ENCODE data around the gene RBM38. TPM values are rescaled to one million over a fixed set of nuclear protein-coding genes. Genes with fewer than 3 reads are reported as not detected.

RBM38 gene
- total RNA-seq, 1 experiment from 2014 or later, result 39.2 TPM

DNA sequence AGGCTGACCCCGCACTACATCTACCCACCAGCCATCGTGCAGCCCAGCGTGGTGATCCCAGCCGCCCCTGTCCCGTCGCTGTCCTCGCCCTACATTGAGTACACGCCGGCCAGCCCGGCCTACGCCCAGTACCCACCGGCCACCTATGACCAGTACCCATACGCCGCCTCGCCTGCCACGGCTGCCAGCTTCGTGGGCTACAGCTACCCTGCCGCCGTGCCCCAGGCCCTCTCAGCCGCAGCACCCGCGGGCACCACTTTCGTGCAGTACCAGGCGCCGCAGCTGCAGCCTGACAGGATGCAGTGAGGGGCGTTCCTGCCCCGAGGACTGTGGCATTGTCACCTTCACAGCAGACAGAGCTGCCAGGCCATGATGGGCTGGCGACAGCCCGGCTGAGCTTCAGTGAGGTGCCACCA lies 16.4 kb downstream of the RBM38 start:
- H3K27ac Mint-ChIP-seq (ENCODE audit: unreplicated experiment), result no peak overlapping the region
- intact Hi-C loops (cut with micrococcal nuclease; ENCODE audit: unreplicated experiment), result no loop called here
- DNase-seq, result no peak
- CTCF ChIA-PET, result no interaction called here
- Histone ChIP-seq H3K4me1 (no peaks in the 10 kb centered on the region), H3K9me3 (no peaks in the 10 kb centered on the region), H3K4me3 (ENCODE audit: low read depth, low read length) (no peak overlapping the region), H3K27me3 (replicated peaks; ENCODE audit: control insufficient read depth, insufficient read depth, low read length) (no peaks in the 10 kb centered on the region), H3K36me3 (ENCODE audit: control insufficient read depth, insufficient read depth, low read length) (peaks cover 7% of the 10 kb centered on the region; the same call in 1 of the 2 replicates)
- H3K9me3 Mint-ChIP-seq (ENCODE audit: unreplicated experiment), result no peaks in the 10 kb centered on the region
- no peak overlapping the region for H3K4me3 Mint-ChIP-seq (ENCODE audit: unreplicated experiment)
- TF ChIP-seq, protein P1, sequence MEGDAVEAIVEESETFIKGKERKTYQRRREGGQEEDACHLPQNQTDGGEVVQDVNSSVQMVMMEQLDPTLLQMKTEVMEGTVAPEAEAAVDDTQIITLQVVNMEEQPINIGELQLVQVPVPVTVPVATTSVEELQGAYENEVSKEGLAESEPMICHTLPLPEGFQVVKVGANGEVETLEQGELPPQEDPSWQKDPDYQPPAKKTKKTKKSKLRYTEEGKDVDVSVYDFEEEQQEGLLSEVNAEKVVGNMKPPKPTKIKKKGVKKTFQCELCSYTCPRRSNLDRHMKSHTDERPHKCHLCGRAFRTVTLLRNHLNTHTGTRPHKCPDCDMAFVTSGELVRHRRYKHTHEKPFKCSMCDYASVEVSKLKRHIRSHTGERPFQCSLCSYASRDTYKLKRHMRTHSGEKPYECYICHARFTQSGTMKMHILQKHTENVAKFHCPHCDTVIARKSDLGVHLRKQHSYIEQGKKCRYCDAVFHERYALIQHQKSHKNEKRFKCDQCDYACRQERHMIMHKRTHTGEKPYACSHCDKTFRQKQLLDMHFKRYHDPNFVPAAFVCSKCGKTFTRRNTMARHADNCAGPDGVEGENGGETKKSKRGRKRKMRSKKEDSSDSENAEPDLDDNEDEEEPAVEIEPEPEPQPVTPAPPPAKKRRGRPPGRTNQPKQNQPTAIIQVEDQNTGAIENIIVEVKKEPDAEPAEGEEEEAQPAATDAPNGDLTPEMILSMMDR (IDR thresholded peaks at IDR 0.05; ENCODE audit: insufficient read depth in 1 of 2, low read depth in 1 of 2, low read length in 1 of 2, severe bottlenecking in 1 of 2, unreplicated experiment in 1 of 2), result no peak
- H3K4me1 Mint-ChIP-seq (ENCODE audit: low read depth, unreplicated experiment), result no peaks in the 10 kb centered on the region
- H3K27me3 Mint-ChIP-seq (ENCODE audit: insufficient read depth, unreplicated experiment), result no peaks in the 10 kb centered on the region
- POLR2A ChIA-PET, result no interaction called here
- peaks cover 29% of the 10 kb centered on the region for H3K36me3 Mint-ChIP-seq (ENCODE audit: insufficient read depth, unreplicated experiment)
- no TSS peak for BruUV-seq (replicated peaks)

DNA sequence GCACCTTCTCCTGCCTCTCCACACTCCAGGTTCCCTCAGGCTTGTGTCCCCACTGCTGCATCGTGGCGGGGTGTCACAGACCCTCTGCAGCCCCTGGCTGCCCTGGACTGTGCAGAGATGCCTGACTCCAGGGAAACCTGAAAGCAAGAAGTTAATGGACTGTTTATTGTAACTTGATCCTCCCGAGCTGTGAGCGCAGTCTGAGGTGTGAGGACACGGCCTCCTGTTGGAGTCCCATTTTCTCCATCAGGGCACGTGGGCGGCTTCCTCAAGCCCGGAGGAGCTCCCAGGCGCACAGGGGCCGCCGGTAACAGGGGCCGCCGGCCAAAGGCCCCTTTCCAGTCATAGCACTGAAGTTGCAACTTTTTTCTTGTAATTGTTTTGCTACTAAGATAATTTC lies 16.9 kb downstream of the RBM38 start:
- H3K4me1 Mint-ChIP-seq (ENCODE audit: low read depth, unreplicated experiment), result no peaks in the 10 kb centered on the region
- no TSS peak for BruUV-seq (replicated peaks)
- Histone ChIP-seq H3K36me3 (ENCODE audit: control insufficient read depth, insufficient read depth, low read length) (peaks cover 7% of the 10 kb centered on the region; the same call in 1 of the 2 replicates), H3K27me3 (replicated peaks; ENCODE audit: control insufficient read depth, insufficient read depth, low read length) (no peaks in the 10 kb centered on the region), H3K4me3 (ENCODE audit: low read depth, low read length) (no peak overlapping the region), H3K9me3 (no peaks in the 10 kb centered on the region), H3K4me1 (no peaks in the 10 kb centered on the region)
- CTCF ChIA-PET, result no interaction called here
- no peak overlapping the region for H3K27ac Mint-ChIP-seq (ENCODE audit: unreplicated experiment)
- POLR2A ChIA-PET, result no interaction called here
- no peaks in the 10 kb centered on the region for H3K9me3 Mint-ChIP-seq (ENCODE audit: unreplicated experiment)
- TF ChIP-seq, protein P1 (IDR thresholded peaks at IDR 0.05; ENCODE audit: insufficient read depth in 1 of 2, low read depth in 1 of 2, low read length in 1 of 2, severe bottlenecking in 1 of 2, unreplicated experiment in 1 of 2), result no peak
- H3K4me3 Mint-ChIP-seq (ENCODE audit: unreplicated experiment), result no peak overlapping the region
- no peaks in the 10 kb centered on the region for H3K27me3 Mint-ChIP-seq (ENCODE audit: insufficient read depth, unreplicated experiment)
- intact Hi-C loops (cut with micrococcal nuclease; ENCODE audit: unreplicated experiment), result no loop called here
- DNase-seq, result no peak
- H3K36me3 Mint-ChIP-seq (ENCODE audit: insufficient read depth, unreplicated experiment), result peaks cover 29% of the 10 kb centered on the region

DNA sequence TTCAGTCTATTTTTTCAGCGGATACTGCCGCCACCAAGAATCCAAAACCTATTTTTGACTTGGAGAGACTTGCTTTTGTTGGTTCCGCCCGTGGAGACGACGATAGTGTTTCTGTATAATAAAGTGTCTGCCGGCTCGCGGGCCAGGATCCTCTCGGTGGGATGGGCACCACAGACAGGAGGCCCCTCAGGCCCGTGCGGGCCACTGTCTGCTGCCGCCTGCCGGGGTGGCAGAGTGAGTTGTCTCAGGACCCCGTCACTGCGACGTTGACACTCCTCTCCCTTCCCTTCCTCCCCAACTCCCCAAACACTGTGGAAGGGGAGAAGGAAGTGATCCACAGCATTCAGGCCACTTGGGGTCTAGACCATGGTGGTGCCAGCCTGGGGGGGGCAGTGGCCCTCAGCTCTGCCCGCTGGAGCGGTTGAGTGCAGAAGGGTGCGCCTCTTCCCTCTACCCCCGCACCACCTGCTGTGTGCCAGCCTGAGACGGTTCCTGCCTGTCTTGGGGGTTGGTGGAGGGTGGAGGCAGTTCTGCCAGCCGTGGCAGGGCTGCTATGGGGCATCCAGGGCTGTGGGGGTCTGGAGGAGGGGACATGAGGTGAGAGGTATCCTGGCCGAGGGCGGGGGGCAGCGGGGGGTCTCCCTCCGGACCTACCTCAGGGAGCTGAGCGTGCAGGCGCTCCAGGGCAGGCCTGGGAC lies 17.5 kb downstream of the RBM38 start:
- Mint-ChIP-seq H3K36me3 (ENCODE audit: insufficient read depth, unreplicated experiment) (peaks cover 26% of the 10 kb centered on the region), H3K27me3 (ENCODE audit: insufficient read depth, unreplicated experiment) (no peaks in the 10 kb centered on the region)
- TSS peak; percentile 63 for BruUV-seq (replicated peaks)

More for the DNA sequence above, 17.5 kb downstream of the RBM38 start:
- Mint-ChIP-seq H3K4me3 (ENCODE audit: unreplicated experiment) (no peak overlapping the region), H3K4me1 (ENCODE audit: low read depth, unreplicated experiment) (no peaks in the 10 kb centered on the region), H3K27ac (ENCODE audit: unreplicated experiment) (no peak overlapping the region), H3K9me3 (ENCODE audit: unreplicated experiment) (no peaks in the 10 kb centered on the region)
- intact Hi-C loops (cut with micrococcal nuclease; ENCODE audit: unreplicated experiment), result no loop called here
- no peak for DNase-seq
- TF ChIP-seq, protein P1 (IDR thresholded peaks at IDR 0.05; ENCODE audit: insufficient read depth in 1 of 2, low read depth in 1 of 2, low read length in 1 of 2, severe bottlenecking in 1 of 2, unreplicated experiment in 1 of 2), result no peak
- Histone ChIP-seq H3K36me3 (ENCODE audit: control insufficient read depth, insufficient read depth, low read length) (peaks cover 7% of the 10 kb centered on the region; the same call in 1 of the 2 replicates), H3K9me3 (no peaks in the 10 kb centered on the region), H3K4me3 (ENCODE audit: low read depth, low read length) (no peak overlapping the region), H3K4me1 (no peaks in the 10 kb centered on the region), H3K27me3 (replicated peaks; ENCODE audit: control insufficient read depth, insufficient read depth, low read length) (no peaks in the 10 kb centered on the region; the same call in 1 of the 2 replicates)
- ChIA-PET CTCF (no interaction called here), POLR2A (no interaction called here)

Measured in Caco-2 (cell line).